GM20000 (cell line): ENCODE measurements around the gene CD44.
"Not testable (repeated sequence)": the region's sequence is repeated elsewhere in the genome, so short reads cannot be mapped to it uniquely, and the experiment has no call there.

Experiments used
- DNase-seq: peaks from one replicate; pipeline ENCODE4 v3.0.0; 2012; ENCODE audit warnings: low spot score
- CTCF ChIP-seq: IDR thresholded peaks from 2 replicates; pipeline ENCODE4 v1.5.1; 2012; ENCODE audit warnings: mild to moderate bottlenecking, control low read depth; ENCODE audit errors: extremely low read depth, missing control alignments

Gene CD44

GRCh38 chr11:35215945-35216344, 77.0 kb downstream of the CD44 start:
- DNase-seq = no peak
- TF ChIP-seq CTCF = no peak

- DNase-seq = no peak
- TF ChIP-seq CTCF = no peak
These were observed 78.1 kb downstream of the CD44 start for GRCh38 chr11:35216962-35217678.

- TF ChIP-seq CTCF = no peak
- DNase-seq = no peak
These were observed 80.0 kb downstream of the CD44 start for GRCh38 chr11:35218956-35219355.

GRCh38 chr11:35223371-35223796, 84.4 kb downstream of the CD44 start:
- TF ChIP-seq CTCF = no peak
- DNase-seq = no peak

- no peak for DNase-seq
- TF ChIP-seq CTCF = no peak
These were observed 85.0 kb downstream of the CD44 start for GRCh38 chr11:35223991-35224390.

- DNase-seq = no peak
- TF ChIP-seq CTCF = no peak
These were observed 87.1 kb downstream of the CD44 start for GRCh38 chr11:35225946-35226520.

GRCh38 chr11:35226756-35227155, 87.8 kb downstream of the CD44 start:
- not testable (repeated sequence) for DNase-seq
